Activated naive CD4-positive, alpha-beta T cell treated with anti-CD3 and anti-CD28 coated beads, Interleukin-2, amount 50 U/mL, for 72 hours (primary cell): Measurements from ENCODE around the gene CALML6. TPM values are rescaled to one million over a fixed set of nuclear protein-coding genes. Genes with fewer than 3 reads are reported as not detected.
"Not testable (repeated sequence)": the region's sequence is repeated elsewhere in the genome, so short reads cannot be mapped to it uniquely, and the experiment has no call there.

Experiments
- ATAC-seq, 2 donors: fragments of 150-1000 bp; cut with Tn5 transposase; 2 replicates each; pipeline ENCODE4 v1.10.0; 2021; ENCODE audit warnings: mild to moderate bottlenecking in 2 of 2, moderate library complexity in 2 of 2
- DNase-seq, 2 donors: peaks; one replicate each; pipeline ENCODE4 v3.0.0; 2021 to 2022; ENCODE audit warnings: low spot score in 2 of 2
- H3K27ac Mint-ChIP-seq, 2 donors: one replicate each; pipeline ENCODE4 v1.8.0; 2022; ENCODE audit warnings: mild to moderate bottlenecking in 2 of 2, mixed read lengths in 2 of 2
- H3K36me3 Mint-ChIP-seq, 2 donors: one replicate each; pipeline ENCODE4 v1.8.0; 2022; ENCODE audit warnings: mixed read lengths in 2 of 2
- H3K9me3 Mint-ChIP-seq, 2 donors: one replicate each; pipeline ENCODE4 v1.8.0; 2022; ENCODE audit warnings: mixed read lengths in 2 of 2
- total RNA-seq, 2 donors: library from RNA; stranded (reverse); gene quantifications; one replicate each; pipeline ENCODE4 v1.2.3, GENCODE V29; 2022

CALML6 gene
- total RNA-seq, 2 donors from 2014 or later: 1.4 to 2.6 TPM

- no peak overlapping the region for H3K27ac Mint-ChIP-seq
- ATAC-seq (no peak), DNase-seq (no peak)
- H3K9me3 Mint-ChIP-seq: no peaks in the 10 kb centered on the region
- H3K36me3 Mint-ChIP-seq: no peaks in the 10 kb centered on the region
These were observed 12.0 kb downstream of the CALML6 start for GRCh38 chr1:1926886-1927660.

- no peak for ATAC-seq
These were observed 12.7 kb downstream of the CALML6 start for GRCh38 chr1:1927751-1928150.

GRCh38 chr1:1928231-1929101, 13.4 kb downstream of the CALML6 start:
- H3K36me3 Mint-ChIP-seq: no peaks in the 10 kb centered on the region
- no peak for DNase-seq
- no peak overlapping the region for H3K27ac Mint-ChIP-seq
- ATAC-seq: no peak
- H3K9me3 Mint-ChIP-seq: peaks cover 0 to under 1% of the 10 kb centered on the region in 2 donors

More at GRCh38 chr1:1927751-1928150, 12.7 kb downstream of the CALML6 start:
- no peak for DNase-seq
- Mint-ChIP-seq H3K9me3 (no peaks in the 10 kb centered on the region), H3K27ac (no peak overlapping the region), H3K36me3 (no peaks in the 10 kb centered on the region)

GRCh38 chr1:1929102-1929638, 14.1 kb downstream of the CALML6 start:
- no peak overlapping the region for H3K27ac Mint-ChIP-seq
- ATAC-seq (no peak), DNase-seq (no peak)
- peaks cover 3 to 8% of the 10 kb centered on the region in 2 donors for H3K9me3 Mint-ChIP-seq
- H3K36me3 Mint-ChIP-seq: peaks cover 0 to 5% of the 10 kb centered on the region in 2 donors

- DNase-seq: no peak
- Mint-ChIP-seq H3K36me3 (peaks cover 0 to 9% of the 10 kb centered on the region in 2 donors), H3K9me3 (peaks cover 6 to 14% of the 10 kb centered on the region in 2 donors), H3K27ac (no peak overlapping the region)
- ATAC-seq: no peak
These were observed 14.8 kb downstream of the CALML6 start for GRCh38 chr1:1929639-1930545.

- H3K27ac Mint-ChIP-seq, ATAC-seq, H3K36me3 Mint-ChIP-seq, DNase-seq: not testable (repeated sequence)
- peaks cover 6 to 22% of the 10 kb centered on the region in 2 donors for H3K9me3 Mint-ChIP-seq
These were observed 19.8 kb downstream of the CALML6 start for GRCh38 chr1:1934848-1935247.

GRCh38 chr1:1937061-1937460, 22.0 kb downstream of the CALML6 start:
- ATAC-seq (no peak), DNase-seq (no peak)
- H3K9me3 Mint-ChIP-seq: peaks cover 6 to 22% of the 10 kb centered on the region in 2 donors
- H3K36me3 Mint-ChIP-seq: peaks cover 0 to 9% of the 10 kb centered on the region in 2 donors
- no peak overlapping the region for H3K27ac Mint-ChIP-seq

GRCh38 chr1:1937549-1938275, 22.7 kb downstream of the CALML6 start:
- H3K9me3 Mint-ChIP-seq: peaks cover 6 to 22% of the 10 kb centered on the region in 2 donors
- ATAC-seq (no peak), DNase-seq (no peak)
- H3K36me3 Mint-ChIP-seq: peaks cover 0 to 9% of the 10 kb centered on the region in 2 donors
- no peak overlapping the region for H3K27ac Mint-ChIP-seq

GRCh38 chr1:1938276-1938573, 23.2 kb downstream of the CALML6 start:
- ATAC-seq: no peak
- H3K36me3 Mint-ChIP-seq: peaks cover 0 to 9% of the 10 kb centered on the region in 2 donors

GRCh38 chr1:1938613-1939295, 23.7 kb downstream of the CALML6 start:
- peaks cover 0 to 8% of the 10 kb centered on the region in 2 donors for H3K36me3 Mint-ChIP-seq
- no peak for DNase-seq
- H3K9me3 Mint-ChIP-seq: peaks cover 6 to 19% of the 10 kb centered on the region in 2 donors
- ATAC-seq: no peak
- H3K27ac Mint-ChIP-seq: no peak overlapping the region

More at GRCh38 chr1:1938276-1938573, 23.2 kb downstream of the CALML6 start:
- H3K27ac Mint-ChIP-seq: no peak overlapping the region
- peaks cover 6 to 22% of the 10 kb centered on the region in 2 donors for H3K9me3 Mint-ChIP-seq
- DNase-seq: no peak

GRCh38 chr1:1939296-1940122, 24.4 kb downstream of the CALML6 start:
- H3K27ac Mint-ChIP-seq: no peak overlapping the region
- H3K36me3 Mint-ChIP-seq: peaks cover 0 to under 1% of the 10 kb centered on the region in 2 donors
- DNase-seq (no peak), ATAC-seq (no peak)
- H3K9me3 Mint-ChIP-seq: peaks cover 0 to 11% of the 10 kb centered on the region in 2 donors

GRCh38 chr1:1940123-1940425, 25.0 kb downstream of the CALML6 start:
- ATAC-seq (no peak), DNase-seq (no peak)
- Mint-ChIP-seq H3K36me3 (no peaks in the 10 kb centered on the region), H3K9me3 (peaks cover 0 to 6% of the 10 kb centered on the region in 2 donors), H3K27ac (no peak overlapping the region)

- ATAC-seq: no peak
- H3K27ac Mint-ChIP-seq: no peak overlapping the region
These were observed 26.3 kb downstream of the CALML6 start for GRCh38 chr1:1941211-1941841.

More at GRCh38 chr1:1941211-1941841, 26.3 kb downstream of the CALML6 start:
- DNase-seq: no peak
- Mint-ChIP-seq H3K9me3 (no peaks in the 10 kb centered on the region), H3K36me3 (no peaks in the 10 kb centered on the region)
